ENCODE measurements around the gene NSL1.
"Not testable (repeated sequence)": the region's sequence is repeated elsewhere in the genome, so short reads cannot be mapped to it uniquely, and the experiment has no call there.

The NSL1 gene

GRCh38 chr1:212712451-212713303, 78.9 kb downstream of the NSL1 start:
- no peak for TF ChIP-seq CTCF (IDR thresholded peaks at IDR 0.05; ENCODE audit: extremely low read depth, missing control alignments)
- DNase-seq (ENCODE audit: low spot score) = peak; percentile 31

- not testable (repeated sequence) for DNase-seq (ENCODE audit: low spot score)
Measured at GRCh38 chr1:212711974-212712373, 79.6 kb downstream of the NSL1 start.

- TF ChIP-seq CTCF (IDR thresholded peaks at IDR 0.05; ENCODE audit: extremely low read depth, missing control alignments) = no peak
- DNase-seq (ENCODE audit: low spot score) = no peak
Measured at GRCh38 chr1:212710566-212710965, 81.0 kb downstream of the NSL1 start.

- no peak for DNase-seq (ENCODE audit: low spot score)
- TF ChIP-seq CTCF (IDR thresholded peaks at IDR 0.05; ENCODE audit: extremely low read depth, missing control alignments) = no peak
Measured at GRCh38 chr1:212703991-212704564, 87.5 kb downstream of the NSL1 start.

GRCh38 chr1:212702672-212703071, 88.9 kb downstream of the NSL1 start:
- no peak for TF ChIP-seq CTCF (IDR thresholded peaks at IDR 0.05; ENCODE audit: extremely low read depth, missing control alignments)
- no peak for DNase-seq (ENCODE audit: low spot score)

- no peak for TF ChIP-seq CTCF (IDR thresholded peaks at IDR 0.05; ENCODE audit: extremely low read depth, missing control alignments)
Measured at GRCh38 chr1:212701910-212702309, 89.7 kb downstream of the NSL1 start.

GRCh38 chr1:212700892-212701819, 90.4 kb downstream of the NSL1 start:
- peak; percentile 56 for DNase-seq (ENCODE audit: low spot score)
- TF ChIP-seq CTCF (IDR thresholded peaks at IDR 0.05; ENCODE audit: extremely low read depth, missing control alignments) = no peak

More at GRCh38 chr1:212701910-212702309, 89.7 kb downstream of the NSL1 start:
- DNase-seq (ENCODE audit: low spot score) = no peak

Data from GM20000 (cell line).